T-helper 1 cell treated with Interleukin-12 subunit alpha and Interleukin-12 subunit beta and Interleukin-4 antibody, amounts not matched to agents 30 ng/mL and 1 ng/mL, for 36 hours (primary cell): ENCODE data around the gene CP. TPM values are rescaled to one million over a fixed set of nuclear protein-coding genes. Genes with fewer than 3 reads are reported as not detected.
"Not testable (repeated sequence)": the region's sequence is repeated elsewhere in the genome, so short reads cannot be mapped to it uniquely, and the experiment has no call there.

Experiments
- intact Hi-C: fragments of 100-400 bp; cut with micrococcal nuclease; formaldehyde crosslinking; loops from one replicate; pipeline ENCODE4 v1.15.1; 2024
- total RNA-seq: library from RNA; stranded (reverse); gene quantifications from 2 replicates; pipeline ENCODE4 v1.2.3, GENCODE V29; 2022

Gene CP
- total RNA-seq: not detected in 2 replicates

DNA sequence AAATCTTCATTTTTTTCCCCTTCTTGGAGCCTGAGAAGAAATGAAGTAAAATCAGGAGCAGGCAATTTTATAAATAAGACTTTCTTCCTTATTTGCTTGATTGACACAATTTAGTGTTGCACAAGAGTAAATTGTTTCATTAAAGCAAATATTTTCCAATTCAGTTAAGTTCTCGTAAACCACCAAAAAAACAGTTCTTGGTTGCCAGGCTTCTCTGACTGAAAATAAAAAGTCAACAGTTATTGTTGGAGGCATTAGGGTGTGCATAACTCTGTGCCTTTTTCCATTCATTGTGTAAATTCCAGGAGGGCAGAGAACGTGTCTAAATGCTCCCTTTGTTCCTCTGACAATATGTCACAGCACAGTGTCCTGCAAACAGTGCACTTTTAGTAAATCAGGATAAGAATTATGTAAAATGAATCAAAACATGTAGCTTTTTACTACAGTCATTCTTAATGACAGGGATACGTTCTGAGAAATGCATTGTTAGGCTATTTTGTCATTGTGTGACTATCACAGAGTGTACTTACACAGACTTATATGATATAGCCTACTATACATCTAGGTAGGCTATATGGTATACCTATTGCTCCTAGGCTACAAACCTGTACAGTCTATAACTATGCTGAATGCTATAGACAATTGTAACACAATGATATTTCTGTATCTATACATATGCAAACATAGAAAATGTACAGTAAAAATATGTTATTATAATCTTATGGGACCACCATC lies at the start of gene CP:
Gene CP, minus strand, starts transcription at position 47 of the 735 bp plus-strand sequence. Its CDS starts 37 bp downstream, at position 10.
- intact Hi-C loops: loop anchor here (10.0 kb wide), 1 partner anchor 1983 kb away; the partner anchor contains the start of gene GPR171

- intact Hi-C loops: loop anchor here (5.0 kb wide), 1 partner anchor 68 kb away; no protein-coding TSS in a partner anchor
Measured at GRCh38 chr3:149270180-149270579, 48.6 kb upstream of the CP start.

- intact Hi-C loops: loop anchor here (5.0 kb wide), 1 partner anchor 67 kb away; no protein-coding TSS in a partner anchor
Measured at GRCh38 chr3:149269687-149270086, 48.1 kb upstream of the CP start.

DNA sequence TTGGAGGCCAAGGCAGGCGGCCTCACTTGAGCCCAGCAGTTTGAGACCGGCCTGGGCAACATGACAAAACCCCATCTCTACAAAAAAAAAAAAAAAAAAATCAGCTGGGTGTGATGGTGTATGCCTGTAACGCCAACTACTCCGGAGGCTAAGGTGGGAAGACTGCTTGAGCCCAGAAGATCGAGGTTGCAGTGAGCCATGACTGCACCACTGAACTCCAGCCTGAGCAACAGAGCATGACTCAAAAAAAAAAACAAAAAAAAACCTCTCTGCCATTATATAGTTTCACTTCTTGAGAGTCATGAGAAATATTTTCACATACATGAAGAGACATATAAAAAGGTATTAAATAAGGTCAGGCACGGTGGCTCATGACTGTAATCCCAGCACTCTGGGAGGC lies 45.9 kb upstream of the CP start:
- intact Hi-C loops: no loop called here

DNA sequence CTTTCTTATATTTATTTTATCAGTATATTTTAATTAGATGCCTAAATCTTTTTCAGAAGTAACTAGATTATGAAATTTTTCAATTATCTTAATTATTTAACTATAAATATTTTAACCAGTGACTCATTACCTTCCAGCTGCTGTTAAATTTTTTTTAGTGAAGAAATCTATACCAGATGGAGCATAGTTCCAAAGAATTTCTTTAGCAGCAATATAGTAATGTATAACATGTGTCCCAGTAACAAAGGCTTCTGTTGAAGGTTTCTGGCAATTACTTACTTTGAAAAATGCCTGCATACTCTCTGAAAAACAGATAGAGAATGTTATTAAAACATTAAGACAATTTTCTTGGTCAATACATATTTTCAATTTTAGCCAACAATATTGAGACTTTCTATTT lies 45.1 kb upstream of the CP start:
- intact Hi-C loops: no loop called here

DNA sequence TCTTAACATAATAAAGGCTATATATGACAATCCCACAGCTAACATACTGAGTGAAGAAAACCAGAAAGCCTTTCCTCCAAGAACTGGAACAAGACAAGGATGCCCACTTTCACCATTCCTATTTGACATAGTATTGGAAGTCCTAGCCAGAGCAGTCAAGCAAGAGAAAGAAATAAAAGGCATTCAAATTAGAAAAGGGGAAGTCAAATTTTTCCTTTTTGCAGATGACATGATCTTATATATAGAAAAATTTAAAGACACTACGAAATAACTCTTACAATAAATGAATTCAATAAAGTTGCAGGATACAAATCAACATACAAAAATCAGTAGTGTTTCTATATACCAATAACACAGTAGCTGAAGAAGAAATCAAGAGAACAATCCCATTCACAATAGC lies 42.2 kb upstream of the CP start:
- intact Hi-C loops: no loop called here

GRCh38 chr3:149258714-149259113 lies 37.1 kb upstream of the CP start:
- intact Hi-C loops: no loop called here

- intact Hi-C loops: no loop called here
Measured at GRCh38 chr3:149258298-149258697, 36.7 kb upstream of the CP start.

GRCh38 chr3:149252272-149252671 lies 30.6 kb upstream of the CP start:
- intact Hi-C loops: no loop called here

- intact Hi-C loops: no loop called here
Measured at GRCh38 chr3:149251186-149251585, 29.6 kb upstream of the CP start.

DNA sequence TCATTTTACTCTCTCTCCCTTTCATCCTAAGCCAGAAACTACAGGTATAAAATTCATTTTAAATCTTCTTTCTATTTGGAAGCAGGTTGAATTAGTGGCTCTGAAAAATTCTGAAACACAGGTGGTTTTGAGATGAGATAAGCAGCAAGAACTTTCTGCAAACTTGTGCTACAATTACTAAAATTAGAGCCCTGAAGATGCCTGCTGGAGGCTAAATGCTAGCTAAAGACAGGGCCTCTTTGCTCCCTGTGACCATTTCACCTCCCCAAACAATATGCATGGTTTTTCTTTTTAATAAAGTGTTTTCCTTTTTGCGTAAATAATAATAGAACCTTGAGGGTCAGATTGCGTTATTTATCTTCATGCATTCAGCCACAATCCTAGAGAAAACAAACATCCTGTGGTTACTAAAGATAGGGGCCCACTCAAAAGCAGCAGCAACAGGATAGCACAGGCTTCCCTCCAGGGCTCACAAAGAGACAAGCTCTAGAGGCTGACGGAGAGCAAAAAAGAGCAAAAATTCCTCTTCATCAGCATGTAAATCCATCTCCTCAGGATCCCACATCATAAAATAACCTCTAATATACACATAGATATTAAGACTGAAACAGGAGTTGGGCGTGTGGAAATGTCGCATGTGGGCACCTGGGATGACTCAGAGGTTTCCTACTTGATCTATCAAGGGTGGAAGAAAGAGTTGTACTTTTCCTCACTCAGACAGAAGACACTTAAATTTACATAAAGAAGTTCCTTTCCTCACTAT lies 26.5 kb upstream of the CP start:
- intact Hi-C loops: no loop called here

DNA sequence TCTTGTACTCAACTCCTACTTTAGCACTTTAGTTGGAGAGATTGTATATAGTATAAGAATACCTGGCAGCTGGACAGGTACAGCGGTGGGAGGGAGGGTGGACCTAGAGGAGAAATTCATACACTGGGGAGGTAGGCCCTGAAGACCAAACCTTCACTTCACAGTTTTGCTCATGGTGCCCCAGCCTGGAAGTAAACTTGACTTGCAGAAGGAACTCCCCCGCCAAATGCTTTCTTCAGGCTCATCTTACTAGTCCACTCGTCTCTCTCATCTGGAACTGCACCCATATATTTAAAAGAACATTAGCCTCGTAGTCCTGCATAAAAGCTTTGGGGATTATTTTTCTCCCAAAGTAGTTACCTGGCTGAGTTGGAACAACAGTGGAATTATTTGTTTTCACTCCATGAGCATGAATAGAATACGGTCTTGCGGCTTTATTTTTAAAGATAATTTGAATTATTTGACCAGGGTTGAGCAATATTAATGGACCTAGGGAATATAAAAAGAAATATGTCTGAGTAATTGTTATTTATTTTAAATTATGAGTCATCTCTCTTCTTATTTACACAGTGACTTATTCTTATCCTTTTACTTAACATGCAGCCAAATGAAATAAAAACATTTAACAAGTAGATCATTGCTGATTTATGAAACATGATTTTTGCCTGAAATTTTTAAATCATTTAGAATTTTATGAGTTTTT lies 25.5 kb upstream of the CP start:
- intact Hi-C loops: no loop called here

DNA sequence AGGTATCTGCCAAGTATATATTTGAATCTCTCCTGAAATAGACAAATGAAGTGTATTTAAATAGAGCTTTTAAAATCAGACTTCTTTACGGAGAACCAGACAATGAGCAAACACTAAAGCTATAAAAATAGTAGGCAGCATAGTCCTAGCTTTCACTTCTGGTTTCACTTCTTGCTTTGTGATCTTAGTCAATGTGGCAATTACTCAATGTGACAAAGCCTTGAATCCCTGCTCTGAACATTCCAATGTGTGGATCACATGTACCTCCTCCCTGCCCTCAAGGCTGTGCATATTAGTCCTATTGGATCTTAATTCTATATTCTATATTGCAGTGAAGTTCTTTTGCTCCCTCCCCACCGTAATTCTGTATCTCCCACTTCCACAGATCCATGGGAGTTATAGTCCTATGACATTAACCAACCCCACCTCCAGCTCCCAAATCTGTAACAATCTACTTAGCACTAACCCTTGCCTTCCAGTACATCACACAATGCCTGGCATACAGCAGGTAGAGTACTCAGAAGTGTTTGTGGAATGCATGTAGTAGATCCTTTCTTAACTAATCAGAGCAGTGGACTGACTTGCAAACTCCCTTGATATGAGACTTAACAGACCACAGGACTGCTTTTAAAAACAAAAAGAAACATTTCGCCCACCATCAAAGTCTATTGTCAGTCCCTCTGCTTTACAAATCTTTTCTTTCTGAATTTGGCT lies 24.3 kb upstream of the CP start:
- intact Hi-C loops: loop anchor here (1.0 kb wide), 2 partner anchors 21 to 27 kb away; no protein-coding TSS in a partner anchor

- intact Hi-C loops: no loop called here
Measured at GRCh38 chr3:149243540-149243939, 21.9 kb upstream of the CP start.

DNA sequence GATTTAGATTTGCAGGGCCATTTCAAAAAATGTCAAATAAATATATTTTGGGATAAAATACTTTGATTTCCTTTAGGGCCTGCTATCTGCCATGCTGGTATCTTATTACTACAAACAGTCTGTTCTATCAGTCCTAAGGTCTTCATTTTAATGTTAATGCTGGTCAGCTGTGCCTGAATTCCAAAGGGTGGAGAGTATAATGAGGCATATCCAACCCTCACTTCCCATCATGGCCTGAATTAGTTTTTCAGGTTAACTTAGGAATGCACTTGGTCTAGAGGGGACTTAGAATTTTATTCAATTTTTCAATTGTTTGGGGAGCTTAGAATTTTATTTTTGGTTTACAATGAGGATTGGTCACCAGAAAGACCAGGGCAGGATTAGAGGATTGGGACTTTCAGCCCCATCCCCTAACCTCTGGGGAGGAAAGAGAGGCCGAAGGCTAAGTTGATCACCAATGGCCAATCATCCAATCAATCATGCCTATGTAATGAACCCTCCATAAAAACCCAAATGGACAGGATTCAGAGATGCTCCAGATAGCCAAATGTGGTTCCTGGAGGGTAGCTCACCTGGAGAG lies 17.8 kb upstream of the CP start:
- intact Hi-C loops: no loop called here

DNA sequence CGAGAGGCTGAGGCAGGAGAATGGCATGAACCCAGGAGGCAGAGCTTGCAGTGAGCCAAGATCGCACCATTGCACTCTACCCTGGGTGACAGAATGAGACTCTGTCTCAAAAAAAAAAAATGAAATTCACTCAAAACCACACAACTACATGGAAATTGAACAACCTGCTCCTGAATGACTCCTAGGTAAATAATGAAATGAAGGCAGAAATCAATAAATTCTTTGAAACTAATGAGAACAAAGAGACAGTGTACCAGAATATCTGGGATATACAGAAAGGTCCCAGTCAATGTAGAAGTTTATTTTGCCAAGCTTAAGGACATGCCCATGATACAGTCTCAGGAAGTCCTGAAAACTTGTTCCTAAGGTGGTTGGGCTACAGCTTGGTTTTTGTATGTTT lies 16.6 kb upstream of the CP start:
- intact Hi-C loops: not testable (repeated sequence)

DNA sequence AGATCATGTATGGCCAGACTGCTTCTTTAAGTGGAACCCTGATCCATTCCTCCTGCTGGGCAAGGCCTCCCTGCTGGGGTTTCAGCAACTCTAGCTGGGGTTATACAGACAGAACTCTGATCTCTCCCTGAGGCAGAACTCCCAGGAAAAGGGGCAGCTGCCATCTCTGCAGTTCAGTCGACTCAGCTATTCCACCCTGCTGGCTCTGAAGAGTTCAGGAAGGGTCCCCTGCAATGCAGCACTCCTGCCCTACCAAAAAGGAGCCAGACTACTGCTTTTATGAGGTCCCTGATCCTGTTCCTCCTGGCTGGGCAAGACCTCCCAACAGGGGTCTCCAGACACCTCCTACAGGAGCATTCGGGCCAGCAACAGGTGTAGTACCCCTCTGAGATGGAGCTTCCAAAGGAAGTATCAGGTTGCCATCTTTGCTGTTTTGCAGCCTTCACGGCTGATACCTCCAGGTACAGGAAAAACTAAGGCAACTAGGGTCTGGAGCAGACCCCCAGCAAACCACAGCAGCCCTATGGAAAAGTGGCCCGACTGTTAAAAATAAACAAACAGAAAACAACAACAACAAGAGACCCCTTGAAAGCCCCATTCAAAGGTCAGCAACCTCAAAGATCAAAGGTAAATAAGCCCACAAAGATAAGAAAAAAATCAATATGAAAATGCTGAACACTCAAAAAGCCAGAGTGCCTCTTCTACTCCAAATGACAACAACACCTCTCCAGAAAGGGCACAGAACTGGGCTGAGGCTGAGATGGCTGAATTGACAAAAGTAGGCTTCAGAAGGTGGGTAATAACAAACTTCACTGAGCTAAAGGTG lies 14.2 kb upstream of the CP start:
- intact Hi-C loops: no loop called here

DNA sequence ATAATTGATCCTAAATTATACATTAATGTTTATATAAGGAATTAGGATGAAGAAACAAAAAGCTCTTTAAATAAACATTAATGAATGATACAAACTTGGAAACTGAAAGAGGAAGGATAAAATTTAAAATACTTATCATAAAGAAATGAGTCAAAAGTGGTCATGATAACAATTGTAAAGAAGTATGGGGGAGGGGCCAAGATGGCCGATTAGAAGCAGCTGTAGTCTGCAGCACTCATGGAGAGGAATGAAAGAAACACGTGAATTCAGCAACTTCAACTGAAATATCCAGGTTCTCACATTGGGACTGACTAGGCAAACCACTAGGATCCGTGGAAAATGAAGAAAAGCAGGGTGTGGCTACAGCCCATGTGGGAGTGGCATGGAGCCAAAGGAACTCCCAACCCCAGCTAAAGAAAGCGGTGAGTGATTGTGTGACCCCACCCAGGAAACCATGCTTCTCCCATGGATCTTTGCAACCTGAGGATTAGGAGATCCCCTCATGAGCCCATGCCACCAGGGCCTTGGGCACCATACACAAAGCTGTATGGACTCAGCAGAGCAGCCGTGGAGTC lies 13.1 kb upstream of the CP start:
- intact Hi-C loops: no loop called here

GRCh38 chr3:149233323-149233722 lies 11.7 kb upstream of the CP start:
- intact Hi-C loops: no loop called here

- intact Hi-C loops: no loop called here
Measured at GRCh38 chr3:149231871-149232270, 10.2 kb upstream of the CP start.
